B cell (primary cell): ENCODE measurements around the gene WDFY2. TPM values are rescaled to one million over a fixed set of nuclear protein-coding genes. Genes with fewer than 3 reads are reported as not detected.

Experiments used
- ATAC-seq: fragments of 200-7000 bp; cut with Tn5 transposase; one replicate; pipeline ENCODE4 v1.10.0; 2021; ENCODE audit warnings: low read depth, mild to moderate bottlenecking, moderate number of reproducible peaks, moderate library complexity
- CTCF ChIA-PET: fragments of 350-600 bp; sonication (Branson Sonifier 250); formaldehyde crosslinking; loops from one replicate; lab custom pipeline; 2021; ENCODE audit warnings: antibody characterized with exemption, inconsistent platforms; lab: Charles Lee
- POLR2A ChIA-PET: fragments of 350-600 bp; sonication (Branson Sonifier 250); formaldehyde crosslinking; loops from one replicate; lab custom pipeline; 2021; ENCODE audit warnings: antibody characterized with exemption; lab: Charles Lee
- DNase-seq: peaks from one replicate; pipeline ENCODE4 v3.0.0; 2013
- H2AFZ ChIP-seq: 2 replicates; pipeline ENCODE4 v1.6.1; 2012; ENCODE audit warnings: mild to moderate bottlenecking, low read depth, low read length; ENCODE audit not compliant: insufficient read depth, poor library complexity, severe bottlenecking
- H3K27ac ChIP-seq, 2 donors: 1 replicate in 1 of 2; 2 replicates in 1 of 2; pipeline ENCODE4 v1.5.1; 2012 to 2013; ENCODE audit warnings: low read length in 2 of 2, mild to moderate bottlenecking in 2 of 2, moderate library complexity in 1 of 2
- H3K27me3 ChIP-seq, 4 experiments: fragments of 200-600 bp in 1 of 4; sonication (generic) in 1 of 4; replicated peaks in 1 of 4; 1 replicate in 2 of 4; 2 replicates in 2 of 4; pipeline versions ENCODE4 v1.6.1 to v1.7.0; 2013 to 2016; ENCODE audit warnings: low read length in 3 of 4, mild to moderate bottlenecking in 2 of 4, mixed read lengths in 1 of 4, moderate library complexity in 1 of 4; ENCODE audit not compliant: insufficient read depth in 4 of 4, control insufficient read depth in 3 of 4; ENCODE audit errors: control extremely low read depth in 1 of 4
- H3K36me3 ChIP-seq, 2 experiments: replicated peaks in 1 of 2; 1 replicate in 1 of 2; 2 replicates in 1 of 2; pipeline versions ENCODE4 v1.6.1 to v1.7.1; 2013; ENCODE audit warnings: low read length in 1 of 2; ENCODE audit not compliant: insufficient read depth in 2 of 2, control insufficient read depth in 1 of 2; ENCODE audit errors: control extremely low read depth in 1 of 2, extremely low read depth in 1 of 2
- H3K4me1 ChIP-seq, 2 donors: fragments of 200-600 bp in 1 of 2; sonication (generic) in 1 of 2; 1 replicate in 1 of 2; 2 replicates in 1 of 2; pipeline versions ENCODE4 v1.5.1 to v1.6.1; 2013 to 2017; ENCODE audit warnings: low read length in 2 of 2; ENCODE audit not compliant: control insufficient read depth in 2 of 2, insufficient read depth in 2 of 2
- H3K4me2 ChIP-seq: replicated peaks from 2 replicates; pipeline ENCODE3; 2012; ENCODE audit warnings: mild to moderate bottlenecking, low read depth, low read length; ENCODE audit not compliant: poor library complexity, severe bottlenecking
- H3K4me3 ChIP-seq, 5 experiments: fragments of 200-600 bp in 1 of 5; sonication (generic) in 1 of 5; 1 replicate in 3 of 5; 2 replicates in 2 of 5; pipeline versions ENCODE4 v1.5.1 to v1.7.0; 2011 to 2016; ENCODE audit warnings: low read length in 4 of 5, mild to moderate bottlenecking in 4 of 5, low read depth in 2 of 5, control low read depth in 1 of 5, moderate library complexity in 1 of 5; ENCODE audit not compliant: insufficient read depth in 1 of 5; ENCODE audit errors: control extremely low read depth in 1 of 5, extremely low read depth in 1 of 5
- H3K79me2 ChIP-seq: fragments of 200-600 bp; sonication (generic); one replicate; pipeline ENCODE4 v1.6.0; 2016; ENCODE audit warnings: low read length; ENCODE audit not compliant: control insufficient read depth, insufficient read depth
- H3K9ac ChIP-seq: fragments of 200-600 bp; sonication (generic); 2 replicates; pipeline ENCODE4 v1.6.1; 2017; ENCODE audit warnings: mild to moderate bottlenecking, low read length, moderate library complexity
- H3K9me3 ChIP-seq, 3 donors: one replicate each; pipeline versions ENCODE4 v1.6.1 to v1.7.1; 2013; ENCODE audit warnings: low read length in 2 of 3; ENCODE audit not compliant: control insufficient read depth in 2 of 3, insufficient read depth in 1 of 3; ENCODE audit errors: control extremely low read depth in 1 of 3
- H4K20me1 ChIP-seq: 2 replicates; pipeline ENCODE4 v1.6.0; 2012; ENCODE audit warnings: mild to moderate bottlenecking, low read length; ENCODE audit not compliant: insufficient read depth, control insufficient read depth, poor library complexity, severe bottlenecking
- H3K27ac Mint-ChIP-seq: one replicate; pipeline ENCODE4 v1.8.0; 2021; ENCODE audit warnings: mixed read lengths
- H3K27me3 Mint-ChIP-seq: one replicate; pipeline ENCODE4 v1.8.0; 2021; ENCODE audit warnings: mixed read lengths
- H3K4me1 Mint-ChIP-seq: one replicate; pipeline ENCODE4 v1.8.0; 2021; ENCODE audit warnings: mixed read lengths
- H3K4me3 Mint-ChIP-seq: one replicate; pipeline ENCODE4 v1.8.0; 2021; ENCODE audit warnings: mixed read lengths
- H3K9me3 Mint-ChIP-seq: one replicate; pipeline ENCODE4 v1.8.0; 2022; ENCODE audit warnings: mixed read lengths; ENCODE audit not compliant: insufficient read depth
- EZH2 ChIP-seq: IDR thresholded peaks from 2 replicates; pipeline ENCODE4 v1.6.1; 2012; ENCODE audit warnings: borderline replicate concordance, low read depth, mild to moderate bottlenecking, moderate library complexity, low read length; ENCODE audit not compliant: insufficient read depth, poor library complexity, severe bottlenecking
- WGBS: methylation state at CpG from one replicate; pipeline ENCODE4 v1.1.5; 2013; ENCODE audit warnings: missing lambda C conversion rate; ENCODE audit not compliant: insufficient coverage; 5-methylcytosine and 5-hydroxymethylcytosine counted together
- intact Hi-C: fragments of 100-400 bp; cut with micrococcal nuclease; formaldehyde crosslinking; loops from one replicate; pipeline ENCODE4 v1.10.0; 2022
- polyA plus RNA-seq: library from polyadenylated mRNA; depleted of rRNA; stranded (reverse); fragments of >200 nt; gene quantifications from 2 replicates; pipeline ENCODE4 v1.2.3, GENCODE V29; 2012
- total RNA-seq, 2 donors: library from RNA; stranded (reverse); fragments of 120-200 nt in 1 of 2; gene quantifications; 1 replicate in 1 of 2; 2 replicates in 1 of 2; pipeline versions ENCODE4 v1.2.3 to v1.2.4, GENCODE V29; 2013 to 2022
- TF ChIP-seq, protein P1 (sequence below): fragments of 200-600 bp; IDR thresholded peaks from one replicate; pipeline ENCODE4 v1.8.0; 2022; ENCODE audit warnings: antibody characterized with exemption, mild to moderate bottlenecking

WDFY2 gene
- total and polyA plus RNA-seq, 2 donors (not counting 1 experiment from before 2014, with no cell fraction given): 12.4 to 47.7 TPM

DNA sequence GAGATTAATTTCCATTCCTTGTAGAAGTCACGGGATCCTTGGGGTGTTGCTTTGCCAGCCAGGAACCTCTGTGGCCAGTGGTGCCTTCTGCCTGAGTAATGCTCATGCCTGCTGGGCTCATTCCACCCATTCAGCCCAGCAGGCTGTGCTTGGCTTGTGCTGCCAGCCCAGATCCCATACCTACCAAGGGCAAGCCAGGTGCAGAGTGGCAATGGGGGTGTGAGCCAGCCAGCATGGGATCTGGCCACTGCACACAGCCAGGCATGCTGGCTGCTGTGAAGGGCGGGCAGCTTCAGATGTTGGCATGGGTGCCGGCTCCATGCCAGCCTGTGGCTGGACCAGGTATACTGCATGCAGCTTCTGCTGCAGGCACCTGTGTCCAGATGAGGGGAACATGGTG, 42.5 kb downstream of the WDFY2 start:
- ATAC-seq (no peak), DNase-seq (no peak)
- TF ChIP-seq, protein P1, sequence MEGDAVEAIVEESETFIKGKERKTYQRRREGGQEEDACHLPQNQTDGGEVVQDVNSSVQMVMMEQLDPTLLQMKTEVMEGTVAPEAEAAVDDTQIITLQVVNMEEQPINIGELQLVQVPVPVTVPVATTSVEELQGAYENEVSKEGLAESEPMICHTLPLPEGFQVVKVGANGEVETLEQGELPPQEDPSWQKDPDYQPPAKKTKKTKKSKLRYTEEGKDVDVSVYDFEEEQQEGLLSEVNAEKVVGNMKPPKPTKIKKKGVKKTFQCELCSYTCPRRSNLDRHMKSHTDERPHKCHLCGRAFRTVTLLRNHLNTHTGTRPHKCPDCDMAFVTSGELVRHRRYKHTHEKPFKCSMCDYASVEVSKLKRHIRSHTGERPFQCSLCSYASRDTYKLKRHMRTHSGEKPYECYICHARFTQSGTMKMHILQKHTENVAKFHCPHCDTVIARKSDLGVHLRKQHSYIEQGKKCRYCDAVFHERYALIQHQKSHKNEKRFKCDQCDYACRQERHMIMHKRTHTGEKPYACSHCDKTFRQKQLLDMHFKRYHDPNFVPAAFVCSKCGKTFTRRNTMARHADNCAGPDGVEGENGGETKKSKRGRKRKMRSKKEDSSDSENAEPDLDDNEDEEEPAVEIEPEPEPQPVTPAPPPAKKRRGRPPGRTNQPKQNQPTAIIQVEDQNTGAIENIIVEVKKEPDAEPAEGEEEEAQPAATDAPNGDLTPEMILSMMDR: no peak
- no peak for TF ChIP-seq EZH2
- Histone ChIP-seq H3K4me2 (no peak overlapping the region), H3K79me2 (peaks cover 96% of the 10 kb centered on the region), H3K4me1 (peaks cover 7% of the 10 kb centered on the region in 2 donors), H3K9me3 (no peaks in the 10 kb centered on the region), H3K27ac (no peak overlapping the region), H3K27me3 (no peaks in the 10 kb centered on the region), H3K9ac (no peak overlapping the region), H3K4me3 (no peak overlapping the region), H4K20me1 (peaks cover 64% of the 10 kb centered on the region), H3K36me3 (no peaks in the 10 kb centered on the region), H2AFZ (no peak overlapping the region)
- Mint-ChIP-seq H3K9me3 (no peaks in the 10 kb centered on the region), H3K4me3 (no peak overlapping the region), H3K4me1 (peaks cover 38% of the 10 kb centered on the region), H3K27ac (no peak overlapping the region), H3K27me3 (no peaks in the 10 kb centered on the region)
- CTCF ChIA-PET: no interaction called here
- 100% methylated on average over 3 of the region's 3 CpGs for WGBS
- intact Hi-C loops: no loop called here
- POLR2A ChIA-PET: no interaction called here

DNA sequence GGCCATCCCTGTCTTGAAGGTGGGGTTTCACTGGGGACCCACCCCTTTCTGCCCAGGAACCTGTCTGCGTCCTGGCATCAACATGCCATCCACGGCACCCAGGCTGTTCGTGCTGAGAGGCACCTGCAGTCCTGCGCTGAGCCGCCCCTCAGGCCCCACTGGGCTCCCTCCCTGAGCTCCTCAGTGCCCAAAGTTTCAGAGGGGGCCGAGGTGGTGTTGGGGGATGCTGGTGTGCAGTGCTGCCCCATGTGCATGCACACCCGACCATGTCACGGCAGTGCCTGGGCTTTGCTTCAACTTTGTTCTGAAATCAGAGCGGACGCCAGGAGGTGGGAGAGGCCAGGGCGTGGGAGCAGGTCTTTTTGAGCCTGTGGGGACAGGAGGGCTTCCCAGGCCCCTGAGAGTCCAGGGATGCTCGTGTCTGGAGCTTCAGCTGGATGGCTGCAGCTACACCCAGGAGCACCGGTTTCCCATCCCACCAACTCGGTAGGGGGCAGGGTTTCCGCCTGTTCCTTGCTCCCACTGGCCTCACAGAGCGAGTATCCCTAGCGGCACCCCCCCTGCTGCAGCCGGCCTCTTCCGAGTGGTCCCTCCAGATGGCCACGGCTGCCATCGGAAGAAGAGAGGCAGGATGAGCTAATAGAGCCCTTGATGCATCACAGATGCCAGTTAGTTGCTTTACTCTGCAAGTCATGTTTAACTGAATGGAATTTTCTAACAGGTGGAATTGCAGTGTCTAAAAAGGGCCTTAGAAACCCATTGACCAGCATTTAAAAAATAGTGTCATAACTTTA, 44.0 kb downstream of the WDFY2 start:
- Mint-ChIP-seq H3K27me3 (no peaks in the 10 kb centered on the region), H3K4me1 (peaks cover 45% of the 10 kb centered on the region), H3K27ac (no peak overlapping the region), H3K4me3 (no peak overlapping the region), H3K9me3 (no peaks in the 10 kb centered on the region)
- Histone ChIP-seq H3K27me3 (no peaks in the 10 kb centered on the region), H3K27ac (no peak overlapping the region), H3K79me2 (peaks cover 96% of the 10 kb centered on the region), H3K36me3 (no peaks in the 10 kb centered on the region), H3K4me1 (peaks cover 7 to 15% of the 10 kb centered on the region in 2 donors), H3K4me3 (no peak overlapping the region), H3K4me2 (no peak overlapping the region), H3K9ac (no peak overlapping the region), H4K20me1 (peaks cover 61% of the 10 kb centered on the region), H3K9me3 (no peaks in the 10 kb centered on the region), H2AFZ (no peak overlapping the region)
- TF ChIP-seq, protein P1: no peak
- TF ChIP-seq EZH2: no peak
- ChIA-PET POLR2A (no interaction called here), CTCF (no interaction called here)
- no peak for DNase-seq
- 98% methylated on average over 21 of the region's 21 CpGs for WGBS
- no peak for ATAC-seq
- intact Hi-C loops: no loop called here
